OCI-LY7 (cell line): ENCODE data around the gene GAS2L2. TPM values are rescaled to one million over a fixed set of nuclear protein-coding genes. Genes with fewer than 3 reads are reported as not detected.

Experiments
- BruUV-seq: library from RNA; stranded (reverse); fragments of 400-500 nt; replicated peaks from 2 replicates; lab custom pipeline; 2021; lab: Mats Ljungman, UMichigan
- CTCF ChIA-PET: fragments of 300-600 bp; sonication (Branson Sonifier 250); formaldehyde crosslinking; loops from one replicate; lab custom pipeline; 2022; ENCODE audit warnings: antibody characterized with exemption; ENCODE audit not compliant: unreplicated experiment; lab: Charles Lee
- POLR2A ChIA-PET: fragments of 300-600 bp; sonication (Branson Sonifier 250); formaldehyde crosslinking; loops from one replicate; lab custom pipeline; 2022; ENCODE audit warnings: antibody characterized with exemption; lab: Charles Lee
- DNase-seq: peaks from one replicate; pipeline ENCODE4 v3.0.0-alpha.2; 2015; ENCODE audit warnings: low spot score
- H2AFZ ChIP-seq: fragments of 200-600 bp; sonication (generic), shearing (Covaris generic); 2 replicates; pipeline ENCODE4 v1.6.1; 2014; ENCODE audit warnings: mild to moderate bottlenecking, antibody characterized with exemption, low read length, moderate library complexity
- H3K27ac ChIP-seq: fragments of 200-600 bp; sonication (generic); 2 replicates; pipeline ENCODE4 v1.5.1; 2014; ENCODE audit warnings: mixed run types, low read depth, mild to moderate bottlenecking, moderate library complexity, low read length, inconsistent platforms; ENCODE audit not compliant: poor library complexity, severe bottlenecking
- H3K36me3 ChIP-seq: fragments of 200-600 bp; sonication (generic); 2 replicates; pipeline ENCODE4 v1.6.1; 2014; ENCODE audit warnings: mild to moderate bottlenecking, antibody characterized with exemption, low read length, moderate library complexity, mixed read lengths; ENCODE audit not compliant: insufficient read depth
- H3K4me1 ChIP-seq: fragments of 200-600 bp; sonication (generic); 2 replicates; pipeline ENCODE4 v1.5.1; 2014; ENCODE audit warnings: mild to moderate bottlenecking, low read length; ENCODE audit not compliant: insufficient read depth, poor library complexity, severe bottlenecking
- H3K4me2 ChIP-seq: fragments of 200-600 bp; sonication (generic); 2 replicates; pipeline ENCODE4 v1.6.1; 2014; ENCODE audit warnings: mild to moderate bottlenecking, low read length
- H3K4me3 ChIP-seq: fragments of 200-600 bp; sonication (generic); 2 replicates; pipeline ENCODE4 v1.5.1; 2014; ENCODE audit warnings: mild to moderate bottlenecking, low read depth, low read length; ENCODE audit not compliant: poor library complexity, severe bottlenecking
- H3K79me2 ChIP-seq: fragments of 200-600 bp; sonication (generic); 2 replicates; pipeline ENCODE4 v1.6.1; 2016; ENCODE audit warnings: low read depth, mild to moderate bottlenecking, low read length, moderate library complexity, mixed read lengths; ENCODE audit not compliant: insufficient read depth
- H3K9me2 ChIP-seq: fragments of 200-600 bp; sonication (generic); 2 replicates; pipeline ENCODE4 v1.6.1; 2016; ENCODE audit warnings: mild to moderate bottlenecking, low read length, mixed read lengths; ENCODE audit not compliant: insufficient read depth
- H3K9me3 ChIP-seq: fragments of 200-600 bp; sonication (generic); 2 replicates; pipeline ENCODE4 v1.6.1; 2014; ENCODE audit warnings: mild to moderate bottlenecking, mixed run types, low read length, mixed read lengths
- H4K20me1 ChIP-seq: fragments of 200-600 bp; sonication (generic); 2 replicates; pipeline ENCODE4 v1.6.1; 2014; ENCODE audit warnings: mild to moderate bottlenecking, antibody characterized with exemption, low read length, moderate library complexity, mixed read lengths; ENCODE audit not compliant: insufficient read depth
- EZH2phosphoT487 ChIP-seq: fragments of 200-600 bp; sonication (generic); IDR thresholded peaks from 2 replicates; pipeline ENCODE4 v1.6.1; 2018; ENCODE audit warnings: low read depth, borderline replicate concordance, mild to moderate bottlenecking, mixed run types, antibody characterized with exemption, low read length, moderate library complexity, mixed read lengths
- intact Hi-C: fragments of 100-400 bp; cut with micrococcal nuclease; formaldehyde crosslinking; loops from one replicate; pipeline ENCODE4 v1.10.0; 2022; ENCODE audit not compliant: unreplicated experiment
- total RNA-seq, 2 experiments: library from RNA; depleted of rRNA in 1 of 2; stranded (reverse); fragments of >200 nt in 1 of 2; shearing (Covaris generic) in 1 of 2; gene quantifications; 2 replicates each; pipeline ENCODE4 v1.2.3, GENCODE V29; 2014 to 2022
- TF ChIP-seq, protein P1 (sequence below): fragments of 200-600 bp; sonication (generic); conservative IDR thresholded peaks from 2 replicates; pipeline ENCODE4 v1.5.1; 2014; ENCODE audit warnings: mild to moderate bottlenecking, antibody characterized with exemption, low read length, moderate library complexity, mixed read lengths

The GAS2L2 gene
- total RNA-seq, 2 experiments from 2014 or later = 0.21 TPM; not detected in 1

DNA sequence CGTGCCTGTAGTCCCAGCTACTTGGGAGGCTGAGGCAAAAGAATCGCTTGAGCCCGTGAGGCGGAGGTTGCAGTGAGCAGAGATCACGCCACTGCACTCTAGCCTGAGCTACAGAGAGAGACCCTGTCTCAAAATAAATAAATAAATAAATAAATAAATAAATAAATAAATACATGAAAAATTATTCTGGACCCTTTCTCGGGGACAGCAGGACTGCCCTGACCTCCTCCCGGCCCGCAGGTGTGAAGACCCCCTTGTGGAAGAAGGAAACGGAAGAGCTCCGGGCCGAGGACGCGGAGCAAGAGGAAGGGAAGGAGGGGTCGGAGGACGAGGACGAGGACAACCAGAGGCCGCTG lies 10.7 kb upstream of the GAS2L2 start:
- no peaks in the 10 kb centered on the region for H3K9me3 ChIP-seq
- ChIA-PET POLR2A (interaction anchor here (1.2 kb wide), 2 partner anchors 45 to 156 kb away, joined by 5 to 8 read pairs; partner anchors contain the start of gene TAF15), CTCF (interaction anchor here (0.6 to 2.6 kb wide), 7 partner anchors 18 to 1393 kb away, joined by 3 to 21 read pairs (median 4); partner anchors contain the start of gene TAF15)
- H3K9me2 ChIP-seq = no peaks in the 10 kb centered on the region
- TF ChIP-seq, protein P1, sequence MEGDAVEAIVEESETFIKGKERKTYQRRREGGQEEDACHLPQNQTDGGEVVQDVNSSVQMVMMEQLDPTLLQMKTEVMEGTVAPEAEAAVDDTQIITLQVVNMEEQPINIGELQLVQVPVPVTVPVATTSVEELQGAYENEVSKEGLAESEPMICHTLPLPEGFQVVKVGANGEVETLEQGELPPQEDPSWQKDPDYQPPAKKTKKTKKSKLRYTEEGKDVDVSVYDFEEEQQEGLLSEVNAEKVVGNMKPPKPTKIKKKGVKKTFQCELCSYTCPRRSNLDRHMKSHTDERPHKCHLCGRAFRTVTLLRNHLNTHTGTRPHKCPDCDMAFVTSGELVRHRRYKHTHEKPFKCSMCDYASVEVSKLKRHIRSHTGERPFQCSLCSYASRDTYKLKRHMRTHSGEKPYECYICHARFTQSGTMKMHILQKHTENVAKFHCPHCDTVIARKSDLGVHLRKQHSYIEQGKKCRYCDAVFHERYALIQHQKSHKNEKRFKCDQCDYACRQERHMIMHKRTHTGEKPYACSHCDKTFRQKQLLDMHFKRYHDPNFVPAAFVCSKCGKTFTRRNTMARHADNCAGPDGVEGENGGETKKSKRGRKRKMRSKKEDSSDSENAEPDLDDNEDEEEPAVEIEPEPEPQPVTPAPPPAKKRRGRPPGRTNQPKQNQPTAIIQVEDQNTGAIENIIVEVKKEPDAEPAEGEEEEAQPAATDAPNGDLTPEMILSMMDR = no peak
- no peak for TF ChIP-seq EZH2phosphoT487
- no peaks in the 10 kb centered on the region for H4K20me1 ChIP-seq
- peaks cover 9% of the 10 kb centered on the region for H3K4me1 ChIP-seq
- no TSS peak for BruUV-seq
- no peaks in the 10 kb centered on the region for H3K36me3 ChIP-seq
- H3K4me3 ChIP-seq = peak overlapping the region; percentile 68
- no peak overlapping the region for H3K27ac ChIP-seq
- intact Hi-C loops = loop anchor here (1.0 to 5.0 kb wide), 3 partner anchors 41 to 84 kb away; partner anchors contain the start of gene TAF15
- no peaks in the 10 kb centered on the region for H3K79me2 ChIP-seq
- no peak for DNase-seq
- peak overlapping the region; percentile 69 for H3K4me2 ChIP-seq
- H2AFZ ChIP-seq = no peak overlapping the region; the same call in 1 of the 2 replicates

- no peaks in the 10 kb centered on the region for H3K36me3 ChIP-seq
- no peak overlapping the region for H3K27ac ChIP-seq
- DNase-seq = no peak
- no peak overlapping the region for H3K4me3 ChIP-seq
- H3K79me2 ChIP-seq = no peaks in the 10 kb centered on the region
- ChIA-PET CTCF (no interaction called here), POLR2A (no interaction called here)
- H3K4me2 ChIP-seq = no peak overlapping the region
- TF ChIP-seq, protein P1 = no peak
- no peak for TF ChIP-seq EZH2phosphoT487
- no peaks in the 10 kb centered on the region for H4K20me1 ChIP-seq
- BruUV-seq = no TSS peak
- H3K4me1 ChIP-seq = peaks cover 9% of the 10 kb centered on the region
- H3K9me2 ChIP-seq = no peaks in the 10 kb centered on the region
- H2AFZ ChIP-seq = no peak overlapping the region
- H3K9me3 ChIP-seq = no peaks in the 10 kb centered on the region
- intact Hi-C loops = loop anchor here (5.0 kb wide), 1 partner anchor 86 kb away; no protein-coding TSS in a partner anchor
Observed at GRCh38 chr17:35761601-35762000, 8.6 kb upstream of the GAS2L2 start.

GRCh38 chr17:35760587-35760986 lies 7.5 kb upstream of the GAS2L2 start, which contains the start of gene C17orf50:
Gene C17orf50 (plus strand): TSS chr17:35760887. CDS start chr17:35760942, 55 bp downstream.
- Histone ChIP-seq H3K36me3 (no peaks in the 10 kb centered on the region), H3K4me3 (no peak within 1 kb of the TSS), H2AFZ (no peak within 1 kb of the TSS), H3K9me3 (no peaks in the 10 kb centered on the region), H3K27ac (no peak within 1 kb of the TSS), H3K79me2 (no peaks in the 10 kb centered on the region), H3K4me2 (no peak within 1 kb of the TSS), H4K20me1 (no peaks in the 10 kb centered on the region), H3K4me1 (peaks cover 9% of the 10 kb centered on the region), H3K9me2 (no peaks in the 10 kb centered on the region)
- intact Hi-C loops = loop anchor here (5.0 kb wide), 1 partner anchor 87 kb away; no protein-coding TSS in a partner anchor
- BruUV-seq = no TSS peak
- ChIA-PET CTCF (interaction anchor here (0.6 to 1.4 kb wide), 2 partner anchors 48 to 807 kb away, joined by 3 read pairs; no protein-coding TSS in a partner anchor), POLR2A (no interaction called here)
- TF ChIP-seq, protein P1 = no peak
- TF ChIP-seq EZH2phosphoT487 = no peak
- DNase-seq = no peak
